ENCODE measurements around the gene SEMA5A.

Gene SEMA5A

GRCh38 chr5:9545136-9545991, 511 bp downstream of the SEMA5A start:
- DNase-seq, result peak in 1 of 14 donors; percentile 25

- peak in 13 of 14 donors; percentile 36 to 87 (median 75) for DNase-seq
These were observed 1.3 kb downstream of the SEMA5A start for GRCh38 chr5:9544502-9545135.

GRCh38 chr5:9544056-9544455, 1.8 kb downstream of the SEMA5A start:
- DNase-seq, result no peak

- DNase-seq, result no peak
These were observed 2.5 kb downstream of the SEMA5A start for GRCh38 chr5:9543311-9543920.

- DNase-seq, result no peak
These were observed 5.1 kb downstream of the SEMA5A start for GRCh38 chr5:9540791-9541190.

GRCh38 chr5:9538504-9538903, 7.4 kb downstream of the SEMA5A start:
- DNase-seq, result no peak

GRCh38 chr5:9537223-9538141, 8.4 kb downstream of the SEMA5A start:
- DNase-seq, result no peak

GRCh38 chr5:9536717-9537116, 9.2 kb downstream of the SEMA5A start:
- no peak for DNase-seq

- no peak for DNase-seq
These were observed 10.9 kb downstream of the SEMA5A start for GRCh38 chr5:9534881-9535517.

GRCh38 chr5:9533562-9534364, 12.1 kb downstream of the SEMA5A start:
- no peak for DNase-seq

GRCh38 chr5:9533096-9533495, 12.8 kb downstream of the SEMA5A start:
- no peak for DNase-seq

GRCh38 chr5:9529513-9529912, 16.4 kb downstream of the SEMA5A start:
- DNase-seq, result no peak

GRCh38 chr5:9529041-9529480, 16.8 kb downstream of the SEMA5A start:
- DNase-seq, result no peak

- no peak for DNase-seq
These were observed 20.9 kb downstream of the SEMA5A start for GRCh38 chr5:9524941-9525340.

- no peak for DNase-seq
These were observed 22.6 kb downstream of the SEMA5A start for GRCh38 chr5:9523090-9523823.

- no peak for DNase-seq
These were observed 26.3 kb downstream of the SEMA5A start for GRCh38 chr5:9519537-9519936.

GRCh38 chr5:9516591-9516990, 29.3 kb downstream of the SEMA5A start:
- no peak for DNase-seq

- no peak for DNase-seq
These were observed 30.4 kb downstream of the SEMA5A start for GRCh38 chr5:9515436-9515835.

GRCh38 chr5:9514968-9515367, 30.9 kb downstream of the SEMA5A start:
- no peak for DNase-seq

GRCh38 chr5:9513827-9514226, 32.0 kb downstream of the SEMA5A start:
- DNase-seq, result no peak

All from C1 segment of cervical spinal cord (tissue), 14 donors.